IPS-18c (cell line): ENCODE results near the gene TRIP12.

Experiments used
- H3K4me3 ChIP-seq: 2 replicates; pipeline ENCODE4 v1.7.0; 2013; ENCODE audit warnings: low read depth, mild to moderate bottlenecking, low read length, moderate library complexity; ENCODE audit not compliant: insufficient read depth
- H3K9me3 ChIP-seq: one replicate; pipeline ENCODE4 v1.6.1; 2013; ENCODE audit warnings: mild to moderate bottlenecking, low read length, moderate library complexity; ENCODE audit not compliant: control insufficient read depth, insufficient read depth

TRIP12 gene

GRCh38 chr2:229888031-229888430 is 33.8 kb downstream of the TRIP12 start:
- H3K4me3 ChIP-seq, result no peak overlapping the region
- no peaks in the 10 kb centered on the region for H3K9me3 ChIP-seq

- H3K9me3 ChIP-seq, result no peaks in the 10 kb centered on the region
Observed at GRCh38 chr2:229887441-229887840, 34.4 kb downstream of the TRIP12 start.

GRCh38 chr2:229884775-229885699 is 36.8 kb downstream of the TRIP12 start:
- Histone ChIP-seq H3K4me3 (no peak overlapping the region), H3K9me3 (no peaks in the 10 kb centered on the region)

More at GRCh38 chr2:229887441-229887840, 34.4 kb downstream of the TRIP12 start:
- H3K4me3 ChIP-seq, result no peak overlapping the region

- no peaks in the 10 kb centered on the region for H3K9me3 ChIP-seq
- no peak overlapping the region for H3K4me3 ChIP-seq
Observed at GRCh38 chr2:229882583-229882982, 39.2 kb downstream of the TRIP12 start.

GRCh38 chr2:229880892-229881586 is 40.8 kb downstream of the TRIP12 start:
- Histone ChIP-seq H3K9me3 (no peaks in the 10 kb centered on the region), H3K4me3 (no peak overlapping the region)

- Histone ChIP-seq H3K4me3 (no peak overlapping the region), H3K9me3 (no peaks in the 10 kb centered on the region)
Observed at GRCh38 chr2:229879191-229879950, 42.4 kb downstream of the TRIP12 start.

GRCh38 chr2:229875549-229875948 is 46.3 kb downstream of the TRIP12 start:
- Histone ChIP-seq H3K4me3 (no peak overlapping the region), H3K9me3 (no peaks in the 10 kb centered on the region)

- H3K9me3 ChIP-seq, result no peaks in the 10 kb centered on the region
- no peak overlapping the region for H3K4me3 ChIP-seq
Observed at GRCh38 chr2:229874647-229875046, 47.2 kb downstream of the TRIP12 start.

- Histone ChIP-seq H3K9me3 (no peaks in the 10 kb centered on the region), H3K4me3 (no peak overlapping the region)
Observed at GRCh38 chr2:229873123-229873581, 48.7 kb downstream of the TRIP12 start.

- H3K9me3 ChIP-seq, result no peaks in the 10 kb centered on the region
- no peak overlapping the region for H3K4me3 ChIP-seq
Observed at GRCh38 chr2:229870903-229871656, 50.7 kb downstream of the TRIP12 start.

GRCh38 chr2:229869226-229869625 is 52.6 kb downstream of the TRIP12 start:
- no peak overlapping the region for H3K4me3 ChIP-seq
- no peaks in the 10 kb centered on the region for H3K9me3 ChIP-seq

GRCh38 chr2:229868794-229869193 is 53.0 kb downstream of the TRIP12 start:
- no peaks in the 10 kb centered on the region for H3K9me3 ChIP-seq
- H3K4me3 ChIP-seq, result no peak overlapping the region

- Histone ChIP-seq H3K9me3 (no peaks in the 10 kb centered on the region), H3K4me3 (no peak overlapping the region)
Observed at GRCh38 chr2:229865033-229865432, 56.8 kb downstream of the TRIP12 start.

GRCh38 chr2:229861431-229861830 is 60.4 kb downstream of the TRIP12 start:
- H3K4me3 ChIP-seq, result no peak overlapping the region
- H3K9me3 ChIP-seq, result no peaks in the 10 kb centered on the region

GRCh38 chr2:229860334-229860733 is 61.5 kb downstream of the TRIP12 start:
- H3K4me3 ChIP-seq, result no peak overlapping the region
- no peaks in the 10 kb centered on the region for H3K9me3 ChIP-seq

GRCh38 chr2:229858351-229858750 is 63.5 kb downstream of the TRIP12 start:
- no peaks in the 10 kb centered on the region for H3K9me3 ChIP-seq

GRCh38 chr2:229857634-229858033 is 64.2 kb downstream of the TRIP12 start:
- H3K9me3 ChIP-seq, result no peaks in the 10 kb centered on the region
- H3K4me3 ChIP-seq, result no peak overlapping the region

More at GRCh38 chr2:229858351-229858750, 63.5 kb downstream of the TRIP12 start:
- no peak overlapping the region for H3K4me3 ChIP-seq
